Measurements from ENCODE around the gene FHIT.

GRCh38 chr3:61182662-61183061 lies 68.6 kb downstream of the FHIT start:
- TF ChIP-seq CTCF (IDR thresholded peaks at IDR 0.05) (no peak), POLR2A (IDR thresholded peaks at IDR 0.05) (no peak)

All from suprapubic skin (tissue), 3 donors.